Islet precursor cell (in vitro differentiated cells): Measurements from ENCODE around the gene BARHL2.
A peak's percentile ranks its signal among the peaks of the same experiment; 100 is the strongest.

Source experiments
- DNase-seq: peaks from one replicate; pipeline ENCODE4 v3.0.0-alpha.2; 2018

BARHL2 gene

DNA sequence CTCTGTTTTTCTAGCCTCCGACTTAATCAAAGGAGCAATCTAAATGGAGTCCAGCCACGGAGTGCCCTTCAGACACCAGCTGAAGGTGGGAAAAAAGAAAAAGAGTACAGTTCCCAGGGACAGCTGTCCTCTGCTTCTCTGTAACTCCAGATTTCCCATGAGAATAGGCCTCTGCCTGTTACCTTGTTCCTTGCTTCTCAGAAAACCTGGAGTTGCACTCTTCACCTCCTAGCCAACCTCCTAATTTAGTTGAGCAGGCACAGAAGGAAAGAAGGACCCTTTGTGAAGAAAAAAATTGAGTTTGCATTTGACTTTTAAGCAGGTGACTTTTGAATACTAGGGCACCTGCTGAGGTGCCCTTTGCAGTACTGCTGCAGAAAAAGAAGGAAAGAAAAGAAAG, 8.3 kb downstream of the BARHL2 start:
- DNase-seq: no peak

GRCh38 chr1:90708236-90708786, 8.8 kb downstream of the BARHL2 start:
- no peak for DNase-seq

GRCh38 chr1:90707363-90707710, 9.8 kb downstream of the BARHL2 start:
- peak; percentile 96 for DNase-seq

- peak; percentile 88 for DNase-seq
These were observed 10.4 kb downstream of the BARHL2 start for GRCh38 chr1:90706437-90707362.

GRCh38 chr1:90705956-90706355, 11.1 kb downstream of the BARHL2 start:
- no peak for DNase-seq

DNA sequence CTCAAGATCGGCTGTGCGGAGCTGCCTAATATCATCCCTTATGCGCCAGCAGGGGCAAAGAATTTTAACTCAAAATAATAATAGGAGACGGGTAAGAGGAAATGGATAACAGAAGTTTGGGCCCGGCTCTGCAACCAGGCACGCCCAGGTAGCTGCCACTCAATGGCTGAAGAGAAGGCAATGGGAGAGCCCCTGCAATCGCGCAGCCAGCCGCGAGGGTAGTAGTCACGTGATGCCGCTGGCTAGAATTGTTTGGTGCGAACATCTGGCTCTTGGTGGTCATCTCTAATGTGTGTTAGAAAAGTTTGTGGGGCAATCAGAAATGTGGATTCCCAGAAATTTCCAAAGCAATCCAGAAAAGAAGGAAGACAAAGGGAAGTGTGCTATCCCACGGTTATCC, 12.3 kb downstream of the BARHL2 start:
- peak; percentile 51 for DNase-seq

GRCh38 chr1:90694846-90695245, 22.3 kb downstream of the BARHL2 start:
- DNase-seq: no peak

DNA sequence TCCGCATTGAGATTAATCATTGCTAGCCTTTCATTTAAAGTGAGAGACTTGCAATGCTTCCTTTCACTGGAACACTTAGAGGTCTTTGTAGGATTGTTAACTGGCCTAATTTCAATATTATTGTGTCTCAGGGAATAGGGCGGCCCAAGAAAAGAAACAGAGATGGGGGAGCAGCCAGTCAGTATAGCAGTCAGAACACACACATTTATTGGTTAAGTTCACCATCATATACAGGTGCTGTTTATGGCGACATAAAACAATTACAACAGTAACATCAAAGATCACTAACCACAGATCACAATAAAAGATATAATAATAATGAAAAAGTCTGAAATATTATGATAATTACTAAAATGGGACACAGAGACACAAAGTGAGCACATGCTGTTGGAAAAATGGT, 29.4 kb downstream of the BARHL2 start:
- no peak for DNase-seq

GRCh38 chr1:90675161-90675847, 41.8 kb downstream of the BARHL2 start:
- DNase-seq: no peak

- no peak for DNase-seq
These were observed 45.4 kb downstream of the BARHL2 start for GRCh38 chr1:90671741-90672140.

DNA sequence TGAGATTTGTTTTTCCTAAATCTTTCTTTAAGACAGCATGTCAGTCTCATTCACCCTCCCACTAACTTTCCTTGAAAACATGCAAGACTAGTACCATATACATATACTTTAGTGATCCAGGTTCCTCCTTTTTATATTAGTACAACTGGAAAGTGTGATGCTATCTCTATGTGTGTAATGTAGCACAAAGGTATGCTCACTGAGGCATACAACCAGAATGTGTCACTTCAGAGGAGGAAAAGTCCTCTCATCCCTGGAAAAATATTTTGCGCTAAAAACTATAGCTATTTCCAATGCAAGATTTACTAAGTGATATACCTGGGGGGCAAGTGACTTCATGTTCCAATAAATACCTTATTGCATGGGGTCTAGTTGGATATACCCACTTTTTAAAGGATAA, 45.9 kb downstream of the BARHL2 start:
- DNase-seq: no peak
